DOHH2 (cell line): ENCODE measurements around the gene MAGI3.
"Not testable (repeated sequence)": the region's sequence is repeated elsewhere in the genome, so short reads cannot be mapped to it uniquely, and the experiment has no call there.

Source experiments
- H3F3A ChIP-seq: fragments of 200-600 bp; sonication (generic), shearing (Covaris generic); 2 replicates; pipeline ENCODE4 v1.6.0; 2016; ENCODE audit warnings: antibody characterized with exemption, mild to moderate bottlenecking; ENCODE audit not compliant: control insufficient read depth, insufficient read depth
- H3K27ac ChIP-seq: fragments of 200-600 bp; sonication (generic); 2 replicates; pipeline ENCODE4 v1.5.1; 2014; ENCODE audit warnings: low read depth, mild to moderate bottlenecking, low read length, moderate library complexity
- H3K27me3 ChIP-seq: fragments of 200-600 bp; sonication (generic); 2 replicates; pipeline ENCODE4 v1.6.1; 2014; ENCODE audit warnings: mild to moderate bottlenecking, low read length, mixed read lengths; ENCODE audit not compliant: control insufficient read depth
- H3K36me3 ChIP-seq: fragments of 200-600 bp; sonication (generic); 2 replicates; pipeline ENCODE4 v1.6.1; 2014; ENCODE audit warnings: mild to moderate bottlenecking, low read length, moderate library complexity, mixed read lengths; ENCODE audit not compliant: control insufficient read depth
- H3K4me1 ChIP-seq: fragments of 200-600 bp; sonication (generic); 2 replicates; pipeline ENCODE4 v1.6.1; 2014; ENCODE audit warnings: mild to moderate bottlenecking, low read length, mixed read lengths; ENCODE audit not compliant: control insufficient read depth
- H3K4me2 ChIP-seq: fragments of 200-600 bp; sonication (generic); 2 replicates; pipeline ENCODE4 v1.6.0; 2014; ENCODE audit warnings: mild to moderate bottlenecking, low read length, moderate library complexity
- H3K4me3 ChIP-seq: fragments of 200-600 bp; sonication (generic); 2 replicates; pipeline ENCODE4 v1.5.1; 2014; ENCODE audit warnings: mild to moderate bottlenecking, low read length, mixed read lengths
- H3K79me2 ChIP-seq: fragments of 200-600 bp; sonication (generic); 2 replicates; pipeline ENCODE4 v1.6.1; 2014; ENCODE audit warnings: mild to moderate bottlenecking, low read length, mixed read lengths; ENCODE audit not compliant: control insufficient read depth
- H3K9me2 ChIP-seq: fragments of 200-600 bp; sonication (generic); replicated peaks from 2 replicates; pipeline ENCODE4 v1.6.1; 2014; ENCODE audit warnings: mild to moderate bottlenecking, low read length, mixed read lengths; ENCODE audit not compliant: control insufficient read depth
- H3K9me3 ChIP-seq: fragments of 200-600 bp; sonication (generic); 2 replicates; pipeline ENCODE4 v1.6.1; 2014; ENCODE audit warnings: antibody characterized with exemption, low read length, mixed read lengths; ENCODE audit not compliant: control insufficient read depth, insufficient read depth
- H4K20me1 ChIP-seq: fragments of 200-600 bp; sonication (generic); 2 replicates; pipeline ENCODE4 v1.6.0; 2014; ENCODE audit warnings: low read depth, mild to moderate bottlenecking, antibody characterized with exemption, low read length, moderate library complexity; ENCODE audit not compliant: control insufficient read depth, insufficient read depth
- EZH2phosphoT487 ChIP-seq: fragments of 200-600 bp; sonication (generic); IDR thresholded peaks from 2 replicates; pipeline ENCODE4 v1.6.1; 2017; ENCODE audit warnings: borderline replicate concordance, mild to moderate bottlenecking, antibody characterized with exemption, low read length, moderate library complexity, mixed read lengths
- TF ChIP-seq, protein P1 (sequence below): fragments of 200-600 bp; sonication (generic); IDR thresholded peaks from one replicate; pipeline ENCODE4 v1.5.1; 2014; ENCODE audit warnings: antibody characterized with exemption, mild to moderate bottlenecking, low read depth, low read length; ENCODE audit not compliant: poor library complexity, severe bottlenecking

MAGI3 gene

DNA sequence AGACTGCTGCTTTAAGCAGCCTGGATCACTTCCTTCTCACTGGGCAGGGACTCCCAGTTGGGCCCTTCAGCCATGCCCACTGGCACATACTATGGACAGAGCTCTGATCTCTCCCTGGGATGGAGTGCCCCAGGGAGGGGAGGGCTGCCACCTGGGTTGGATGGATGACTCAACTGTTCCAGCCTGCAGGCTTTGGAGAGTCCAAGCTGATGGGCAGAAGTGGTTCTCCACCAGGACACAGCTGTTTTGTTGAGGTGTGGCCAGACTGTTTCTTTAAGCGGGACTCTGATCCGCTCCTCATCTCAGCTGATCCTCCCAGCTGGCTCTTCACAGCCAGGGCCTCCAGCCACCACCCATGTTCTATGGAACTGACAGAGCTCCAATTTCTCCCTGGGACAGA lies 166.9 kb downstream of the MAGI3 start:
- no peaks in the 10 kb centered on the region for H3K27me3 ChIP-seq
- H4K20me1 ChIP-seq: no peaks in the 10 kb centered on the region
- no peaks in the 10 kb centered on the region for H3K9me2 ChIP-seq
- H3K4me2 ChIP-seq: no peak overlapping the region
- no peak overlapping the region for H3K4me3 ChIP-seq
- H3K9me3 ChIP-seq: no peaks in the 10 kb centered on the region
- H3K4me1 ChIP-seq: no peaks in the 10 kb centered on the region
- TF ChIP-seq, protein P1, sequence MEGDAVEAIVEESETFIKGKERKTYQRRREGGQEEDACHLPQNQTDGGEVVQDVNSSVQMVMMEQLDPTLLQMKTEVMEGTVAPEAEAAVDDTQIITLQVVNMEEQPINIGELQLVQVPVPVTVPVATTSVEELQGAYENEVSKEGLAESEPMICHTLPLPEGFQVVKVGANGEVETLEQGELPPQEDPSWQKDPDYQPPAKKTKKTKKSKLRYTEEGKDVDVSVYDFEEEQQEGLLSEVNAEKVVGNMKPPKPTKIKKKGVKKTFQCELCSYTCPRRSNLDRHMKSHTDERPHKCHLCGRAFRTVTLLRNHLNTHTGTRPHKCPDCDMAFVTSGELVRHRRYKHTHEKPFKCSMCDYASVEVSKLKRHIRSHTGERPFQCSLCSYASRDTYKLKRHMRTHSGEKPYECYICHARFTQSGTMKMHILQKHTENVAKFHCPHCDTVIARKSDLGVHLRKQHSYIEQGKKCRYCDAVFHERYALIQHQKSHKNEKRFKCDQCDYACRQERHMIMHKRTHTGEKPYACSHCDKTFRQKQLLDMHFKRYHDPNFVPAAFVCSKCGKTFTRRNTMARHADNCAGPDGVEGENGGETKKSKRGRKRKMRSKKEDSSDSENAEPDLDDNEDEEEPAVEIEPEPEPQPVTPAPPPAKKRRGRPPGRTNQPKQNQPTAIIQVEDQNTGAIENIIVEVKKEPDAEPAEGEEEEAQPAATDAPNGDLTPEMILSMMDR: no peak
- no peaks in the 10 kb centered on the region for H3K79me2 ChIP-seq
- H3K27ac ChIP-seq: no peak overlapping the region
- no peaks in the 10 kb centered on the region for H3F3A ChIP-seq
- H3K36me3 ChIP-seq: no peaks in the 10 kb centered on the region

DNA sequence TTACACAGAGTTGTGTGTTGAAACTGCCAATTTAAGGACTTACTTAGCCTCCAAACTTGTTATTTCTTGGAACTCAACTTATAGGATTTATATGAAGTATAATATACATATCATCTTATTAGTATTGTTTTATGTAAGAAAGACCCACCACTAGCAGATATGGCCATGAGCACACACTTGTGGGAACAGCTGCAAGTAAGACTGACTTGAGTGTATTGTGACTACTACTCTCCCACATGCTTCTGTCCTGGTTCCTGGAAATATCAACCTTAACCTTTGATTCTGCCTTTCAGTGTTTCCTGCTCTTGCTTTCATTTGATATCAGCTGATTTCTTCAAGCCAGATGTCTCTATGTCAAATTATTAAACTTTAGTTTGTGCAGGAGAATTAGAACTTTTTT lies 175.3 kb downstream of the MAGI3 start:
- Histone ChIP-seq H3K4me3 (no peak overlapping the region), H3K4me2 (no peak overlapping the region), H3K36me3 (no peaks in the 10 kb centered on the region), H3K79me2 (no peaks in the 10 kb centered on the region), H3K4me1 (no peaks in the 10 kb centered on the region), H3K27me3 (no peaks in the 10 kb centered on the region), H4K20me1 (no peaks in the 10 kb centered on the region), H3K9me3 (peaks cover 8% of the 10 kb centered on the region), H3F3A (no peaks in the 10 kb centered on the region), H3K27ac (no peak overlapping the region), H3K9me2 (no peaks in the 10 kb centered on the region)
- TF ChIP-seq, protein P1: no peak
- TF ChIP-seq EZH2phosphoT487: no peak

DNA sequence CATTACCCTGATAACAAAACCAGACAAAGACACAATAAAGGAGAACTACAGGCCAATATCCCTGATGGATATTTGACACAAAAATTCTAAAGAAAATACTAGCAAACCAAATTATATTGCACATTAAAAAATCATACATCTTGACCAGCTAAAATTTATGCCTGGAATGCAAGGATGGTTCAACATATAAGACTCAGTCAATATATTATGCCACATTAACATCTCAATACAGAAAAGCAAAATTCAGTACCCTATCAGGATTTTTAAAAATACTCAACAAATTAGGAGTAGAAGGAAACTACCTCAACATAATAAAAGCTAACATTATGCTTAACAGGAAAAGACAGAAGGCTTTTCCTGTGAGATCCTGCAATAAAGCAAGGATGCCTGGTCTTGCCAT lies 177.1 kb downstream of the MAGI3 start:
- Histone ChIP-seq H3K9me3 (peaks cover 8% of the 10 kb centered on the region), H3K4me2 (no peak overlapping the region), H3K4me1 (no peaks in the 10 kb centered on the region), H3F3A (no peaks in the 10 kb centered on the region), H4K20me1 (no peaks in the 10 kb centered on the region), H3K4me3 (no peak overlapping the region), H3K27ac (no peak overlapping the region), H3K79me2 (no peaks in the 10 kb centered on the region), H3K36me3 (no peaks in the 10 kb centered on the region), H3K27me3 (no peaks in the 10 kb centered on the region), H3K9me2 (no peaks in the 10 kb centered on the region)
- no peak for TF ChIP-seq EZH2phosphoT487
- TF ChIP-seq, protein P1: no peak

DNA sequence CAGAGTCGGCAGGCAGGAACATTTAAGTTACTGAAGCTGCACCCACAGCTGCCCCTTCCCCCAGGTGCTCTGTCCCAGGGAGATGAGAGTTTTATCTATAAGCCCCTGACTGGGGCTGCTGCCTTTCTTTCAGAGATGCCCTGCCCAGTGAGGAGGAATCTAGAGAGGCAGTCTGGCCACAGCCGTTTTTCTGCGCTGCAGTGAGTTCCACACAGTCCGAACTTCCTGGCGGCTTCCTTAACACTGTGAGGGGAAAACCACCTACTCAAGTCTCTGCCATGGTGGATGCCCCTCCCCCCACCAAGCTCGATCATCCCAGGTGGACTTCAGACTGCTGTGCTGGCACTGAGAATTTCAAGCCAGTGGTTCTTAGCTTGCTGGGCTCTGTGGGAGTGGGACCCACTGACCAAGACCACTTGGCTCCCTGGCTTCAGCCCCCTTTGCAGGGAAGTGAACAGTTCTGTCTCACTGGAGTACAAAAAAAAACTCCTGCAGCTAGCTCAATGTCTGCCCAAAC lies 185.5 kb downstream of the MAGI3 start:
- not testable (repeated sequence) for H3K27me3 ChIP-seq, H3F3A ChIP-seq, H3K4me3 ChIP-seq, H3K9me3 ChIP-seq, H4K20me1 ChIP-seq, H3K4me2 ChIP-seq, H3K9me2 ChIP-seq, H3K79me2 ChIP-seq, H3K4me1 ChIP-seq, H3K36me3 ChIP-seq, H3K27ac ChIP-seq
